ENCODE results near the gene ARFGEF3.

- TF ChIP-seq CTCF (conservative IDR thresholded peaks at IDR 0.05) (no peak), ZFX (IDR thresholded peaks at IDR 0.05) (no peak)
These were observed 135.0 kb downstream of the ARFGEF3 start for GRCh38 chr6:138296786-138297185.

Measured in C4-2B (cell line).